HG03175 (cell line): ENCODE results near the gene RABAC1.

Source experiments
- ATAC-seq: cut with Tn5 transposase; IDR thresholded peaks from one replicate; pipeline ENCODE4 v1.9.1; 2021; ENCODE audit warnings: mild to moderate bottlenecking, moderate library complexity; ENCODE audit not compliant: unreplicated experiment

Gene RABAC1

DNA sequence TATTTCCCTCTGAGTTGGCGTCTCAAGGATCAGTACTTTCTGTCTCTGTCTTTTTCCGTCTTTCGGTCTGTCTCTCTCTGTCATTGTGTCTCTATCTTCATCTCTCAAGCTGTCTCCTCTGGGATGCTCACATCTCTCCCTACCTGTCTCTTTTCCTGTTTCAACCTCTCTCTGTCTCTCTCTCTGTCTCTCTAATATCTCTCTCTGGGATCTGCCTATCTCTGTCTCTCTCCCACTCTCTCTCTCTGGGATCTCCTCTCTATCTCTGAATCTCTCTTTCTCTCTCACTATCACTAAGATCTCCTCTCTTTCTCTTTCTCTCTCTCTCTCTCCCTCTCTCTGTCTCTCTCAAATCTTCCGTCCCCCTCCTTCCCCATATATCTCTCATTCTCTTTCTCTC is 30.9 kb upstream of the RABAC1 start:
- ATAC-seq, result no peak

DNA sequence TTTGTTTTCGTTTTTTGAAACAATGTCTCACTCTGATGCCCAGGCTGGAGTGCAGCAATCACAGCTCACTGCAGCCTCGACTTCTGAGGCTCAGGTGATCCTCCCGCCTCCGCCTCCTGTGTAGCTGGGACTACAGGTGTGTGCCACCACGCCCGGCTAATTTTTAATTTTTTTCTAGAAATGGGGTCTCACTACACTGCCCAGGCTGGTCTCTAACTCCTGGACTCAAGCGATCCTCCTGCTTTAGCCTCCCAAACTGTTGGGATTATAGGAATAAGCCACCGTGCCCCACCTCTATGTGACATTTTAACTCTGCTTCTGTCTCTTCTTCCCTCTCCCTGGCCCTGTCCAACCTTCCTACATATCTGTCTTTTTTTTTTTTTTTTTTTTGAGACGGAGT is 29.8 kb upstream of the RABAC1 start:
- ATAC-seq, result no peak

DNA sequence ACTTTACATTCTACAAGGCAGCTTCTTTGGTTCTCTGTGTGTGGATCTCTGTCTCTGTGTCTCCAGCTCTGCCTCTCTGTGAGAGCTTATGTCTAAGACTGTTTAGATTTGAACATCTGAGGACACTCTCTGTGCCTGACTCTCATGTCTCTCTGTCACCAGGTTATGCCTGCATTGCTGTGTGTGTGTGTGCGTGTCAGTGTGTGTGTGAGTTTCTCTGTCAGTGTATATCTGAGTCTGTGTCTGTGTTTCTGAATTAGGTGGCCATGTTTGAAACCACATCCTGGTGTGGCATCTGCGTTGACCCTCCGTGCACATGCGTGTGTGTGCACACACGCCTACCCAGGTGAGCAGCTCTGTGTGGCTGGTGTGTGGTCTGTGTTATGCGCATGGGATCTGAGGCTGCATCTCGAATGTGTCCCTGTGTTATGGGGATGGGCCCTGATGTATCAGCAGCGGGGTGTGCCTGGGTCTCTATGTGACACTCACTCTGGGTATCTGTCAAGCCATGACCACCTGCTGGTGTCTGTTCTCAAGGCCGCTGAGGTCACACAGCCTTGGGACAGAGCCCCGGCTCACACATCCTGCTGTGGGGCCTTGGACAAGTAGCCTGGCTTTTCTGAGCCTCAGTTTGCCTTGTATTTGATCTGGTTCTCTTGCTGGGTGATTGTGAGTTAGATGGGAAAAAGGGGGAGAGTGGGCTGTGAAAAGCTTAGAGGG is 28.2 kb upstream of the RABAC1 start:
- no peak for ATAC-seq

DNA sequence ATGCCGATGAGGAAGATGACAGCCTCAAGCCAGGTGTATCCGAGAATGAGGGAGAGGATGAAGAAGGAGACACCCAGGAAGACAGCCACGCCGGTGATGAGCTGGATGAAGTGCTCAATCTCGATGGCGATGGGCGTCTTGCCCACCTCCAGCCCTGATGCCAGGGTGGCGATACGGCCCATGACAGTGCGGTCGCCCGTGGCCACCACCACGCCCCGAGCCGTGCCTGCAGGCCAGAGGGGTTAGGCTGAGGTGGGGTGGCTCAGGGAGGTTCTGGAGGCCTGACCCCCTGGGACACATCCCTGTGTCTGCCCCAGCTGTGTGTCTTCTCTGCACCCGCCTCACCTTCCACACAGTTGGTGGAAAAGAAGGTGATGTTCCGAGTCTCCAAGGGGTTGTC is 25.8 kb upstream of the RABAC1 start:
- ATAC-seq, result no peak

DNA sequence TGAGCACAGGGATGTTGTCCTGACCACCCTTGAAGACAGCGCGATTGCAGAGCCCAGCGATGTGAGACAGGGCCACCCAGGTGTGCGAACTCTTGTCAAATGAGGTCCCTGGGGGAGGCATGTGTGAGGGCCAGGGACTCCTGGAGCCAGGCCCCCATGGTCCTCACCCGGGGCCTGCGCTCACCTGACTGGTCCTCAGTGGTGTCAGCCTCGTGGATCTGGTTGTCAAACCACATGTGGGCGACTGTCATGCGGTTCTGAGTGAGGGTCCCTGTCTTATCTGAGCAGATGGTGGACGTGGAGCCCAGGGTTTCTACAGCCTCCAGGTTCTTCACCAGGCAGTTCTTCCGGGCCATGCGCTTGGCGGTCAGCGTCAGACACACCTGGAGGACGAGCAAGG is 22.6 kb upstream of the RABAC1 start:
- no peak for ATAC-seq

DNA sequence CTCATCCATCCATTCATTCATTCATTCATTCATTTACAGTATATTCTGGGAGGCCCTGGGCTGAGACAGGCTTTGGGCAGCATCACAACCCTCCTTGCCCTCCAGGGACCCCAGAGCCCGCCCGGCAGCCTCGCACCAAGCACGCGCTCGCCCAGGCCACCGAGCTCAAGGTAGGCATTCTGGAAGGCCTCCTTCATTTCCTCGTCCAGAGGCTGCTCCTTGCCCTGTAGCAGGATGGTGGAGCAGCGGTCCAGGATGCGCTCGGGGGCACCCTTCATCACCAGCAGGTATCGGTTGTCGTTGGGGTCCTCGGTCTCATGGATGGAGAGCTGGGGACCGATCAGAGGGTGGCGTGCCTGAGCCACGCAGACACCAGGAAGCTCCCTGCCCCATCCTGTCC is 19.3 kb upstream of the RABAC1 start:
- ATAC-seq, result no peak

DNA sequence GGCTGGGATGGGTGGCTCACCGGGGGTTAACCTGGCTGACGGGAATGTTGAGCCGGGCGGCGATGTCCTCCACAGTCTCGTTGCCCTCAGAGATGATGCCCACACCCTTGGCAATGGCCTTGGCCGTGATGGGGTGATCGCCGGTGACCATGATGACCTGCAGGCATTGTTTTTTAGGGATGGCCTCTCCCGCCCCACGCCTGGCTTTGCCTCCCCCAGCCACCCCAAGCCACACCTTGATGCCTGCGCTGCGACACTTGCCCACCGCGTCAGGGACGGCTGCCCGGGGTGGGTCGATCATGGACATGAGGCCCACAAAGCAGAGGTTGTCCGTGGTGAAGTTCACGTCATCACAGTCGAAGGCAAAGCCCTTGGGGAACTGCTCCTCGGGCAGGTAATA is 18.8 kb upstream of the RABAC1 start:
- no peak for ATAC-seq

DNA sequence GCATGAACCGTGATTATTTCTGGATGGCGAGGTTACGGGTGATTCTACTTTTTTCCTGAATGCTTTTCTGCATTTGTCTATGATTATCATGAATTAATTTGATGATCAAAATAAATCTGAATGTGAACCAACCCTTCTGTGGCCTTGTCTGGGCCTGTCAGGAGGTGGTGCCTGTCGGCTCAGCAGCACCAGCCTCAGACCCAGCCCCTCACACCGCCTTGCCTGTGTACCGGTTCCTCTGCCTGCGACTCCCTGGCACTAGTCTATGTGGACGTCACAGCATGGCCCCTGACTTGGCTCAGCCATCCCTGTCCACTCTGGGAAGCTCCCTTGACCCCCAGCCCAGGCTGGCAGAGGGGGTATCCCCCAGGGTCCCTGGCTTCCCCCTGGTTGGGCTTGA is 15.5 kb upstream of the RABAC1 start:
- no peak for ATAC-seq

DNA sequence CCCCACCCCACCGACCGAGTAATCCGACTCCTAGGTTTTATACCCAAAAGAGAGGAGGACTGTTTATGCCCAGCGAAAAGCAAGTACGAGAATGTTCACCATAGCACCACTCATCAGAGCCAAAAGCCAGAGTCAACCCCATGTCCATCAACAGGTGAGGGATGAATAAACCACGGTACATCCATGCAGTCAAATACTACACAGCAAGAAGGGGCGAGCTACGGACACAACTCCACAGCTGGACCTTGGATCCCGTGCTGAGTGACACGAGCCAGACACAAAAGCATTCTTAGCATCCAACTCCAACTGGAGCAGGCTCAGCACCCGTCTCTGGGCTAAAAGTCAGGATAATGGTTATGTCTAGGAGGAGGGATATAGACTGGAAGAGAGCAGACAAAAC is 12.2 kb upstream of the RABAC1 start:
- no peak for ATAC-seq

DNA sequence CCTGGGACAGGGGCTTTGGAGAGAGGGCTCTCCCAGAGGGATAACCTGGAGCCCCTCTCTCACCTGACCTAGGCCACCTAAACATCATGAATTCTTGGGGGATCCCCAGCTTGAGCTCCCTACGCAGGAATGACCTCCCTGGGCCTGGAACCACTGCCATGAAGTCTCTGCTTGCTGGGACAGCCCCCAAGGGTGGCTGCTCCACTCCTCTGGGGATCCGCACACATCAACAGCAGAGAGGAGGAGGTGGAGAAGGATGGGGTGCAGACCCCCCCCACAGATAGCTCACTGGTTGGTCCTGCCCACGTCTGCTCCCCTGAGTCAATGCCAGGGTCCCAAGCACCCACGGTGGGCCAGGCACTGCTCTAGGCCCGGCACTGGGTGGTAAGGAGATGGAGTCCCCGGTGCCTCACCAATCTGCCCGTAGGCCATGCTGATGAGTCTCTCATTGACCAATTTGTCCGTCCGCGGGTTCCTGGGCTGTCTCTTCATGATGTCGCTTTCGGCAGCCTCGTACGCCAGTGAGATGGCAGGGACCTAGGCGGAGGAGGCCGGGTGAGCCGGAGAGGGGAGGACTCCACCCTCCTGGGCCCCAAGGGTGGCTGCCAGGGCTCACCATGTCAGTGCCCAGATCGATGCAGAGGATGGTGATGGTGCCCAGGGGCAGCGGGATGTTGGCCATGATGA is 10.8 kb upstream of the RABAC1 start:
- no peak for ATAC-seq

DNA sequence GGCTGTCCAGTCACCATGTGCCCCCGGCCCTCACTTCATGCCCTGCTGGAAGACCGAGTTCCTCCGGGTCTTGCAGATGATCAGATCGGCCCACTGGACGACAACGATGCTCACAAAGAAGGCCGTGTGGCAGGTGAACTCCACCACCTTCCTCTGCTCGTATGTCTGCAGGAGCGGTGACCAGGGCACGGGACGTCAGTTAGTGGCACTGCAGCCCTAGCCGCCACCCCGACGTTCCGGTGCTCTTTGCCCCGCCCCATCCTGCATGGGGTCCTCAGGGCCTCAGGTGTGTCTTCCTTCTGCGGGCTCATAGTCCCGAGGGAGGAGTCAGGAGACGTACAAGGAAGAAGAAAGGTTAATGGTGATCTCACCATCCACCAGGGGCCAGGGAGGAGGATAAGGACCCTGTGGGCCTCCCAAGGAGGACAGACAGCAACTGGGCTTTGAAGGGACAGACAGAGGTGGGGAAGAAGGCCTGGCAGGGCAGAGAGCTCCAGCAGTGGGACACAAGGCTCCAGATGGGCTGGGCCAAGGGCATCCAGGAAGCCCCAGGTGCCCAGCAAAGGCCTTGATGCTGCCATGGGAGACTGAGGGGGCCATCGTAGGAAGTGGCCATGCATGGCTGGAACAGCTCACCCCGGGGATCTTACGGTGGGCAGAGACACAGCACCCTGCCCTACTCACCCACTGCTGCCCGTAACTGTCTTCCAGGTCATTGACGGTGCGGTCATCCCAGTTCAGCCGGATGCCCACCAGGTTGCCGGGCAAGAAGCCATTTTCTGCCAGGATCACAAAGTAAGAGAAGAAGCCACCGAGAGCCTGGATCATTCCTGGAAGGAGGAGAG is 9.9 kb upstream of the RABAC1 start:
- ATAC-seq, result no peak

DNA sequence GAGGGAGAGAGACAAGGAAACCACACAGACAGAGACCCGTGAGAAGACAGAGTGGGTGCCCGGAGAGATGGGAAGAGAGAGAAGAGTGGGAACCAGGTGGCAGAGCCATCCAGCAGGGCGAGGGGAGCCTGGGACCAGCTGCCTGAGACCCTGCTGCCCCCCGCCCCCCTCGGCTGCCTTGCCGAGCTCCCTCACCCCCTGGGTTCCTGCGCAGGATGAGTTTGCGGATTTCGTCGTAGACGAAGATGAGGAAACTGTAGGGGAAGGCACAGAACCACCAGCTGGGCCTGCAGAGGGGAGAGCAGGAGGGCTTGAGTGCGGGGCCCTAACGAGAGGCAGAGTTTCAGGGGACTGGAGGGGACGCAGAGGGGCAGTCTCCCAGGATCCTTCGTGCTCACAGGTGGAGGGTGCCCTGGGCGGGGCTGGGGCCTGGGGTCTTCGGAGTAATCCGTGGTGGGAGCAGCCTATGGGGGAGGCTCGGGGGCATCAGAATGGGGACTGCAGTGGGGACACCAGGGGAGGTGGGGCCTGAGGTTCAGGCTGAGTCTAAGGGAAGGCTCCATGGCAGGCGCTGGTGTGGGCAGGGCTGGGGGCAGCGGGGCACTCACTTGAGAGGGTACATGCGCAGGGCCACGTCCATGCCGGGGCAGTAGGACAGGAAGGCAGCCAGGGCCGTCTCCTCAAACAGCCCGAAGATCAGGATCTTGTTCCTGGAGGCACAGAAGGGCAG is 8.1 kb upstream of the RABAC1 start:
- ATAC-seq, result no peak

DNA sequence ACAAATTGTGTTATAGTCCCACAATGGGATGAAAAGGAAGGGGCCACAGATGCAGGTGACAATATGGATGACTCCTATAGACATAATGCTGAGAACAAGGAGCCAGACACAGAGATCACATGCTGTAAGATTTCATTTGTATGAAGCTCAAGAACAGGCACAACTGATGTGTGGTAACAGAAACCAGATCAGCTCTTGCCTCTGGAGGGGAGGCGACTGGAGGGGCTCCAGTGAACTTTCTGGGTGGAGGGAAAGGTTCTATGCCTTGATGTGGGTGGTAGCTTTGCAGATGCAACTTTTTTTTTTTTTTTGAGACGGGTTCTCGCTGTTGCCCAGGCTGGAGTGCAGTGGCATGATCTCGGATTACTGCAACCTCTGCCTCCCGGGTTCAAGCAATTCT is 6.0 kb upstream of the RABAC1 start:
- ATAC-seq, result no peak

DNA sequence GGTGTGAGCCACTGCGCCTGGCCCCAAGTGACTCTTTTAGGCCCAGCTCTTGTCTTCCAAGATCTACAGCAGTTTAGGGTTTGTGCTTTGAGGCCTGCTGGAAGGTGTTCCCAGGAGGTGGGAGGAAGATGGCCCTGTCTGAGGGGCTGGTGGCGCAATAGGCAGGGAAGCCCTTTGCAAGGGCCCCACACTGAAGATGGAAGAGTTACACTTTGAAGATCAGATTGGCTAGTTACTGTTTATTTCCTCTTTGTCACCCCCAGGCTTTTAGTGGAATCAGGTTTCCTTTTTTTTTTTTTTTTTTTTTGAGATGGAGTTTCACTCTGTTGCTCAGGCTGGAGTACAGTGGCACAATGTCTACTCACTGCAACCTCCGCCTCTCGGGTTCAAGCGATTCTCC is 1.9 kb upstream of the RABAC1 start:
- ATAC-seq, result no peak

DNA sequence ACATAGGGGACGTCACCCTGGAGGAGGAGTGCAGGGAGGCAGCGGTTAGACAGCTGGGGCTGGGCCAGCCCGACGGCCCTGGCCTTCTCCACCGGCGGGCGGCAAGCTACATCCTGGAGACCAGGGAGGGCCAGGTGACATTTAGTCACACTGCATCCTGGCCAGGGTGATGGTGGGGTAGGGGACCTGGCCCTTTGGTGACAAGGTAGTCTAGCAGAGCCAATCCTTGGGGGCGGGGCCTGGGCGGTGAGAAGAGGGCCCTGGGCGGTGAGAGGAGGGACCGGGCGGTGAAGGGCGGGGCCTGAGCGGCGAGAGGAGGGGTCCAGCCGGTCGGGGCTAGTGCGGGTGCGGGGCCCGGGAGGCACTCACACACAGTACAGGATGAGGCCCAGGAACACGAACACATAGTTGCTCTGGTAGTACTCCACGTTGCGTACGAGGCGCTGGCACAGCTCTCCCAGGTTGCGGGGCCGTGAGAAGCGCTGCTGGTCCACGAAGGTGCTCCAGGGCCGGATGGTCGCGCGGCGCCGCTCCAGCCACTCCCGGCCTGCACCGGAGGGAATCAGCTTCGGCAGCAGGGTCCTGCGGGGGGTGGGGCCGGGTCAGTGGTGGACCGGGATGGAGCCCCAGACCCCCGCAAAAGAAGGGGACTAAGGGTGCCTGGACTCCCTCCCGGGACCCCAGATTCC is 610 bp downstream of the RABAC1 start:
- peak; percentile 58 for ATAC-seq

DNA sequence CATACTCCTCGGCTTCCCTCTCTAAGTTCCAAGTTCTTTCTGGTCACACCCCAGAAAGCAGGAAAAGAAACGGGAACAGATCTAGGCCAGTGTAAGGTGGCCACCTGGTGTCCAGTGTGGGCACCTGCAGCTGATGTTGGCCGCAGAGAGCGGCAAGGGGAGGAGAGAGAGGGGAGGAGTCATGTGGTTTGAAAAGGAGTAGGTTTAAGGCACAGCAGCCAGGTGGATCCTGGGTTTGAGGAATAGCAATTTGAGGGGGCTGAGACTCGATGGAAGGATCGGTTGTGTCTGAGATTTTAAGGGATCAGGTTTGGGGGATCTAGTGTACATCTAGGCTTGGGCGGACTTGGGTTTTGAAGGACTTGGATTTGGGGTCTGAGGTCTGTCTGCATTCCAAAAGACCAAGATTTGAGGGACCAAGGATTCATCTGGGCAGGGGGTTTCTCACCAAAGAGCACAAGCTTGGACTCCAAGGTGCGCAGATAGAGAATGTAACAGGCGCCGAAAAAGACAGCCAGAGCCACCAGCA is 1.2 kb downstream of the RABAC1 start:
- no peak for ATAC-seq

DNA sequence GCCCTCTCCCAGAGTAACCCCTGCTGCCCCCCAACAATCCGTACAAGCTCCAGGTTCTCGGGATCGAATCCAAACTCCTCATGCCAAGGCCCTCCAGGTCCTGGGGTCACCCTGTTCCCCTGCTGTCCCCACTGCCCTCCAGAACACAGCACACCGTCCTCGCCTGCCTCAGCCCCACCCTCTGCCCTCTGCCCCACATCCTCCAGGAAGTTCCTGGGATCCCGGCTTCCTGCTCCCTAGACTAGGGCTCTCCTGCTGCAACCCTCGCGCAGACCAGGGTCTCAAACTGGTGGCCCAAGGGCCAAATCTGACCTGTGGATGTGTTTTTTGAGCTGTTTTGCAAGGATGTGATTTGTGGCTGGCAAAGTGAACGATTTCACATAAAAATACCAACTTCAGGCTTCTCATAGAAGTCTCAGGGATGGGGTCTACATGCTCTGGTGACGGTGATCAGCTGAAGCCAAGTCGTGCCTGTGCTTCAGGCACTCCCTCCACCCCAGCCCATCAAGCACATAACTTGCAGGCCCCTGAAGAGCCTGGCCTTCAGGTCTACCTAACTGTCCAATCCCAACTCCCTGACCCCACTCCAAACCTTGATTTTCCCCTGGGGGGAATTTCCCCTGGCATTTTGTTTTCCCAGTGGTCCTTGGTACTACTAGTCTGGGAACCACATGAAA is 1.8 kb downstream of the RABAC1 start:
- ATAC-seq, result no peak

DNA sequence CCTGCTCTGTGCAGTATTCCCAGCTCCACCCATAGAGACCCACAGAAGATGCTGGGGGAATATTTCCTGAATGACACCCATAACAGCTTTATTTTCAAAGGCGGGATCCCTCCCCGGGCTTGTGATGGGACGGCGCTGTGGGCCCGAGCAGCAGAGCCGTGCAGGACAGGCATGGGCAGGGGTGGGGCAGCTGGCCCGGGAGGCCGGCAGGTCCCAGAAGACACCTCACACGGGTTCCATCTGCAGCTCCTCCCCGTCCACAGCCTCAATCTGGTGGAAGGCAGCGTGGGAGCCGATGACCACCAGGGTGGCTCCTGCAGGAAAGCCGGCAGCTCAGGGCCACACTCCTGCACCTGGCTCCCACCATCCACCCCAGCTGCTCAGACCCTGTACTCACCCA is 2.5 kb downstream of the RABAC1 start:
- ATAC-seq, result no peak

DNA sequence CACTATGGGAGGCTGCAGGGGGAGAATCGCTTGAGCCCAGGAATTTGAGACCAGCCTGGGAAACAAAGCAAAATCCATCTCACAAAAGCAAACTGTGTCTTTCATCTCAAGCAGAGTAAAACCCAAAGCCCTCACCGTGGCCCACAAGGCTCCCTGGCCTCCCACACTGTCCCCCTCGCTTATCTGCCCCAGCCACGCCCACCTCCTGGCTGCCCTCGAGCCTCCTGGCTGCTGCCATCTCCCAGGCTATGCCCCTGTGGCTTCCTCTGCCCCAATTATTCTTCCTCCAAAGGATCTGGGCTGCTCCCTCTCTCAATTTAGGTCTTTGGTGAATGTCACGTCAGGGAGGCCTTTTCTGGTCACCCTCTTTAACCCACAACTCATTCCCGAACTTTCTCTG is 3.6 kb downstream of the RABAC1 start:
- ATAC-seq, result no peak

DNA sequence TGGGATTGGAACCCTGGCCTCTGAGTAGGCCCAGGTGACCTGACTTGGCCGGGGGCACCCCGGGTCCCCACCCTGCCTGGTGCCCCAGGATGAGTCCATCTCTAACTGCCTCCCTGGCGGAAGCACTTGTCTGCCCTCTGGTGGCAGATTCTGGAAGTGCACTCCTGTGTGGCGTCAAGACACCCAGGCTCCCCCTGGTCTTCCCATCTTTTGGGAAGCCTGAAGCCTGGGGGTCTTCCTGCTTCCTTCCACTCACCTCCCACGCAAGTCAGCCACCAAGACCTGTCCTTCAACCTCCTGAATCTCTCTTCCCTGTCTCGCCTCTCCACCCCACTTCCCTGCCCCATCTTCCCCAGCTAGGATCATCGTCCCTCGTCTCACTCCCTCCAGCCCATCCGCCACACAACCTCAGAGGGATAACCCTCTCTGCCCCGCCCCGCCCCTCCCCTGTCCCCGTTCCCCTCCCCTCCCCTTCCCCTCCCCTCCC is 7.4 kb downstream of the RABAC1 start:
- ATAC-seq, result no peak
